Uterus (tissue), 4 donors: ENCODE data around the gene UBE2H. TPM values are rescaled to one million over a fixed set of nuclear protein-coding genes. Genes with fewer than 3 reads are reported as not detected.

Experiments used
- DNase-seq, 2 donors: peaks; one replicate each; pipeline ENCODE4 v3.0.0-alpha.2; 2019 to 2020
- H3K27ac ChIP-seq, 2 donors: fragments of 200-600 bp; sonication (generic); 1 replicate in 1 of 2; 2 replicates in 1 of 2; pipeline ENCODE4 v1.5.1; 2016 to 2018
- H3K27me3 ChIP-seq, 2 donors: fragments of 200-600 bp; sonication (generic); one replicate each; pipeline ENCODE4 v1.5.1; 2018 to 2019; ENCODE audit warnings: control low read depth in 1 of 2
- H3K36me3 ChIP-seq, 2 donors: fragments of 200-600 bp; sonication (generic); one replicate each; pipeline ENCODE4 v1.5.1; 2019; ENCODE audit warnings: control low read depth in 1 of 2
- H3K4me1 ChIP-seq, 2 donors: fragments of 200-600 bp; sonication (generic); one replicate each; pipeline ENCODE4 v1.5.1; 2018 to 2019; ENCODE audit warnings: control low read depth in 1 of 2
- H3K4me3 ChIP-seq, 2 donors: fragments of 200-600 bp; sonication (generic); 1 replicate in 1 of 2; 2 replicates in 1 of 2; pipeline ENCODE4 v1.5.1; 2018 to 2019; ENCODE audit warnings: mild to moderate bottlenecking in 1 of 2
- H3K9me3 ChIP-seq, 2 donors: fragments of 200-600 bp; sonication (generic); one replicate each; pipeline ENCODE4 v1.5.1; 2019; ENCODE audit warnings: control low read depth in 1 of 2
- CTCF ChIP-seq, 4 experiments: fragments of 200-600 bp in 2 of 4; fragments of 450-650 bp in 2 of 4; sonication (generic) in 2 of 4; IDR thresholded peaks; one replicate each; pipeline ENCODE4 v1.5.1; 2016 to 2019; ENCODE audit warnings: antibody characterized with exemption in 4 of 4, mild to moderate bottlenecking in 2 of 4, moderate library complexity in 1 of 4
- POLR2A ChIP-seq, 2 donors: fragments of 450-650 bp; IDR thresholded peaks; one replicate each; pipeline ENCODE4 v1.6.1; 2016; ENCODE audit warnings: antibody characterized with exemption in 2 of 2, mild to moderate bottlenecking in 1 of 2, moderate library complexity in 1 of 2
- intact Hi-C: fragments of 100-400 bp; cut with DNase I; formaldehyde crosslinking; loops from one replicate; pipeline ENCODE4 v1.15.1; 2023; ENCODE audit warnings: low total_unique reads
- total RNA-seq, 4 donors: library from RNA; depleted of rRNA in 3 of 4; stranded (reverse); fragments of >200 nt in 3 of 4; gene quantifications; one replicate each; pipeline versions ENCODE4 v1.1.0 to v1.2.4, GENCODE V29; 2014 to 2023
- donor health status: DM: yes; HTN: yes; CAD: no.

The UBE2H gene
- total RNA-seq, 4 donors from 2014 or later = 35.4 to 99.8 (median 53.1) TPM

DNA sequence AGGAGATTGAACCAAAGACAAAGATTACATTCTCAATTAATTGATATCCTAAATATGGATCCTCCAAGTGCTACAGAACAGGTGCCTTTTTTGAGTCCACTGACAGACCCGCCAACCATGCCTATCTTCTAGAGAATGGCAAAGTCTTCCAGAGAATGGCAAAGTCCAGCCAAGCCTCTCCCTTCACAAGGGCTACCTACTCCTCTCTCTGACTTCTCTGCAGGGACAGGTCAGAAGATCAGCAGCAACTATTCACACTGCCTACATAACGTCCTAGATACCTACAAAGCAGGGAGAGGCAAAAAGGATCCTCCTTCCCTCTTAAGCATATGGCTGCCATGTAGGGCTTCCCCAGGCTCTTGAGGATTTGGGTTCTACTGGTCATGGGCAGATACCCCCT, 12.4 kb downstream of the UBE2H start:
- intact Hi-C loops = no loop called here
- no peak overlapping the region for H3K4me3 ChIP-seq

GRCh38 chr7:129939881-129940280, 12.9 kb downstream of the UBE2H start:
- Histone ChIP-seq H3K4me3 (no peak overlapping the region), H3K9me3 (no peaks in the 10 kb centered on the region), H3K36me3 (no peaks in the 10 kb centered on the region), H3K27ac (no peak overlapping the region), H3K27me3 (no peaks in the 10 kb centered on the region), H3K4me1 (no peaks in the 10 kb centered on the region)
- TF ChIP-seq POLR2A (IDR thresholded peaks at IDR 0.05) (no peak), CTCF (IDR thresholded peaks at IDR 0.05) (no peak)
- no peak for DNase-seq
- intact Hi-C loops = no loop called here

More for the DNA sequence above, 12.4 kb downstream of the UBE2H start:
- H3K27me3 ChIP-seq = no peaks in the 10 kb centered on the region
- H3K27ac ChIP-seq = no peak overlapping the region
- H3K36me3 ChIP-seq = no peaks in the 10 kb centered on the region
- DNase-seq = no peak
- TF ChIP-seq POLR2A (IDR thresholded peaks at IDR 0.05) = no peak
- TF ChIP-seq CTCF (IDR thresholded peaks at IDR 0.05) = no peak
- no peaks in the 10 kb centered on the region for H3K4me1 ChIP-seq
- no peaks in the 10 kb centered on the region for H3K9me3 ChIP-seq

- no peak for DNase-seq
- Histone ChIP-seq H3K9me3 (no peaks in the 10 kb centered on the region), H3K27ac (no peak overlapping the region), H3K36me3 (no peaks in the 10 kb centered on the region), H3K4me1 (no peaks in the 10 kb centered on the region), H3K27me3 (no peaks in the 10 kb centered on the region), H3K4me3 (no peak overlapping the region)
- no peak for TF ChIP-seq CTCF (IDR thresholded peaks at IDR 0.05)
- no peak for TF ChIP-seq POLR2A (IDR thresholded peaks at IDR 0.05)
- intact Hi-C loops = no loop called here
Measured at GRCh38 chr7:129933627-129934026, 19.1 kb downstream of the UBE2H start.

- intact Hi-C loops = no loop called here
- Histone ChIP-seq H3K9me3 (no peaks in the 10 kb centered on the region), H3K27ac (peak overlapping the region in 1 of 2 donors; percentile 51), H3K4me3 (no peak overlapping the region), H3K36me3 (no peaks in the 10 kb centered on the region), H3K27me3 (no peaks in the 10 kb centered on the region), H3K4me1 (no peaks in the 10 kb centered on the region)
- no peak for TF ChIP-seq POLR2A (IDR thresholded peaks at IDR 0.05)
- TF ChIP-seq CTCF (IDR thresholded peaks at IDR 0.05) = no peak
- no peak for DNase-seq
Measured at GRCh38 chr7:129926618-129927017, 26.1 kb downstream of the UBE2H start.

- H3K36me3 ChIP-seq = no peaks in the 10 kb centered on the region
- no peak overlapping the region for H3K4me3 ChIP-seq
- peak; percentile 22 to 57 for DNase-seq
- TF ChIP-seq POLR2A (IDR thresholded peaks at IDR 0.05) (no peak), CTCF (IDR thresholded peaks at IDR 0.05) (no peak)
- no peaks in the 10 kb centered on the region for H3K27me3 ChIP-seq
- H3K27ac ChIP-seq = peak overlapping the region; percentile 35 to 63
- no peaks in the 10 kb centered on the region for H3K9me3 ChIP-seq
- no peaks in the 10 kb centered on the region for H3K4me1 ChIP-seq
- intact Hi-C loops = no loop called here
Measured at GRCh38 chr7:129925416-129926002, 27.3 kb downstream of the UBE2H start.
